Islet of Langerhans (tissue), 1 donor: ENCODE results near the gene CST6.

Experiments
- FAIRE-seq: peaks from one replicate; lab custom pipeline; 2011; peaks lifted over from hg19 to GRCh38; lab: Jason Lieb, UNC

Gene CST6

DNA sequence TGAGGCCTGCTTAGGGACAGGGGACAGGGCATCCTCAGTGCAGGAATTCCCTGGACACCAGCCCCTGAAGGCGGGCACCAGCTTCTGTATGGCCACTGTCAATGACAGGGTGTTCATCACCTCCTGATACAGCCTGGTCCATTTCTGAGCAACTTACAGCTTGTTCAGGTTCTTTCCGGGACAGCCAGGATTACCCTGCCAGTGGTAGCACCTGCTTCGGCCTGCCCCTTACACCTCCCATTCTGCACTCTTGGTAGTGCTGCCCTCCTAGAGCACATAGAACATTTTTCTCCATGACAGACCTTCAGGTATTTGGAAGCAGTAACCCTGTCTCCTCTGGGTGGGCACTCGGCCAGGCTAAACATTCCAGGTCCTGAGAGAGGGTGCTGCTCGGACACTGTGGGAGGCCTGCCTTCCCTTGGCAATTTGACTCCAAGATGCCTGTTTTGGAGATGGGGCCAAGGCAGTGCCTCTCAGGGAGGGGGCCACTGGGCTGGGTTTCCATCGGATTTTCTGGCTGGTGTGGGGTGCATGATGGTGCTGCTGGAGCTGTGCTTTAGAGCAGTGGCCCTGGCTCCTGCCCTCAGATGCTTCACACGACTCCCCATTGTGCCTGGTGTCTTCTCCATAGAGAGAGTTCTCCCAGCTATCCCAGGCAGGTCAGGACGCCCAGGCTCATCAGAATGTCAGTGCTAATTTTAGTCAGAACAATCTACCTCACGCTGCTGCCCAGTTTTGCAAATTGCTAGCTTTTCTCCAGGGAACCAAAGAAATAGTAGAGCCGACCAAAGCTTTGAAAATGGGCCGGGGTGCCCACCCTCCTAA is 35.9 kb downstream of the CST6 start:
- no peak for FAIRE-seq

- FAIRE-seq, result no peak
These were observed 36.9 kb downstream of the CST6 start, which contains the start of gene GAL3ST3 for GRCh38 chr11:66048547-66049323. Gene GAL3ST3 (minus strand): TSS chr11:66049161. CDS start chr11:66045415, 3,746 bp downstream.

- FAIRE-seq, result no peak
These were observed 38.9 kb downstream of the CST6 start for GRCh38 chr11:66050581-66051231.

GRCh38 chr11:66051371-66051765 is 39.6 kb downstream of the CST6 start:
- no peak for FAIRE-seq

GRCh38 chr11:66051766-66052663 is 40.2 kb downstream of the CST6 start, which contains the start of gene SF3B2:
Gene SF3B2 (plus strand): TSS chr11:66052364. CDS start chr11:66052385, 21 bp downstream.
- no peak for FAIRE-seq

GRCh38 chr11:66052664-66052982 is 40.8 kb downstream of the CST6 start:
- no peak for FAIRE-seq

DNA sequence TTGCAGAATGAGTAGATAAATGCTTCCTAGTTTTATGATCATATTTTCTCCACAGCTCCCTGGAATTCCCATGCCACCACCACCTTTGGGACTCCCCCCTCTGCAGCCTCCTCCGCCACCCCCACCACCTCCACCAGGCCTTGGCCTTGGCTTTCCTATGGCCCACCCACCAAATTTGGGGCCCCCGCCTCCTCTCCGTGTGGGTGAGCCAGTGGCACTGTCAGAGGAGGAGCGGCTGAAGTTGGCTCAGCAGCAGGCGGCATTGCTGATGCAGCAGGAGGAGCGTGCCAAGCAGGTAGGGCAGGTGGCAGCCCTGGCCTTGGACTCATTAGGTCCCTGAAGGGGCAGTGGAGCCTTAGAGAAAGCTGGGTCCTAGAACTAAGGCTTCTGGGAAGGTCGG is 43.2 kb downstream of the CST6 start:
- FAIRE-seq, result no peak

GRCh38 chr11:66056501-66056900 is 44.7 kb downstream of the CST6 start:
- FAIRE-seq, result no peak

- FAIRE-seq, result no peak
These were observed 48.3 kb downstream of the CST6 start for GRCh38 chr11:66059966-66060680.

DNA sequence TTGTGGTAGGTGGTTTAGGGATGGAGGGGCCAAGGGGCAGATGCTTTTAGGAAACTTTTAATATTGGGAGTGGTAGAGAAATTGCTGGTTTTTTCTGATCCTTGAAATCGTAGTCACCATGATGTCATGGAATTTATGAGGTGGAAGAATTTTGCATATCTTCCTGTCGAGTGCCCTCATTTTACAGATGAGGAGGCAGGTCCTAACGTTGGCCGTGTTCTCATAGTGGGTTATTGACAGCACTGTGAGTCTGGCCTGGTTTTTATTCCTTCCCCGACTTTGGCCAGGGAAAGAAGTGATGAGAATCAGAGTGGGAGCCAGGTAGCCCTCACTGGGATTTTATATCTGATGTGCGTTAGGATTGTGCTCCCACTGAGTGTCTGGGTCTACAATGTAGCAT is 49.5 kb downstream of the CST6 start:
- no peak for FAIRE-seq

- no peak for FAIRE-seq
These were observed 50.6 kb downstream of the CST6 start for GRCh38 chr11:66062408-66062807.
